Thoracic aorta (tissue), 2 donors: ENCODE measurements around the gene ATG7. TPM values are rescaled to one million over a fixed set of nuclear protein-coding genes. Genes with fewer than 3 reads are reported as not detected.
A peak's percentile ranks its signal among the peaks of the same experiment; 100 is the strongest.

Experiments
- ATAC-seq: fragments of 150-250 bp; one replicate; pipeline ENCODE4 v1.8.0; 2017; ENCODE audit warnings: low read depth; ENCODE audit not compliant: insufficient number of reproducible peaks, low FRiP score
- DNase-seq: peaks from one replicate; pipeline ENCODE4 v3.0.0-alpha.2; 2020; ENCODE audit warnings: low spot score
- H3K27ac ChIP-seq, 2 donors: fragments of 200-600 bp; sonication (generic); 1 replicate in 1 of 2; 2 replicates in 1 of 2; pipeline ENCODE4 v1.5.1; 2016; ENCODE audit warnings: mild to moderate bottlenecking in 2 of 2, moderate library complexity in 2 of 2
- H3K27me3 ChIP-seq: fragments of 200-600 bp; sonication (generic); replicated peaks from 2 replicates; pipeline ENCODE4 v1.6.0; 2016; ENCODE audit warnings: mild to moderate bottlenecking; ENCODE audit not compliant: insufficient read depth
- H3K36me3 ChIP-seq: fragments of 200-600 bp; sonication (generic); one replicate; pipeline ENCODE4 v1.5.1; 2016
- H3K4me1 ChIP-seq, 2 donors: fragments of 200-600 bp; sonication (generic); 1 replicate in 1 of 2; 2 replicates in 1 of 2; pipeline versions ENCODE4 v1.5.1 to v1.6.0; 2016; ENCODE audit warnings: low read depth in 2 of 2, mild to moderate bottlenecking in 1 of 2; ENCODE audit not compliant: control insufficient read depth in 1 of 2
- H3K4me3 ChIP-seq: fragments of 200-600 bp; sonication (generic); 2 replicates; pipeline ENCODE4 v1.5.1; 2016; ENCODE audit warnings: mild to moderate bottlenecking
- H3K9me3 ChIP-seq: fragments of 200-600 bp; sonication (generic); 2 replicates; pipeline ENCODE4 v1.5.1; 2016
- total RNA-seq, 2 donors: library from RNA; depleted of rRNA; stranded (reverse); fragments of >200 nt; gene quantifications; one replicate each; pipeline versions ENCODE4 v1.1.0 to v1.2.3, GENCODE V29; 2016
- TF ChIP-seq, protein P1 (sequence below): fragments of 200-600 bp; sonication (generic); IDR thresholded peaks from one replicate; pipeline ENCODE4 v1.5.1; 2019; ENCODE audit warnings: antibody characterized with exemption

ATG7 gene
- total RNA-seq, 2 donors from 2014 or later, result 56.6 to 88.3 TPM

DNA sequence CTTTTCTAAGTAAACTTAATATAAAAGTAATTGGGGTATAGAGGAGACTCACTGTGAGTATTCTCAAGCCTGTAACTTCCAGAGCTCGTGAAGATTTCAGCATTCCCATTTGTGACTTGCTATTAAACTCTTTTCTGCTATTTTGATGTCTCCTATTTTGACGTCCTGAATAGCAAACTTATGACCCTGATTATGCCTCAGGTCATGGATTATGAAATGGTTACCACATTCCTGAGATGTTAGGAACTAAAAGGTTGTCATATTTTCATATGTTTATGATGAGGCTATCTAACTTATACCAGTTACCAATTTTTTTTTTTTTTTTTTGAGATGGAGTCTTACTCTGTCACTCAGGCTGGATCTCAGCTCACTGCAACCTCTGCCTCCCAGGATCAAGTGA, 105.5 kb downstream of the ATG7 start:
- TF ChIP-seq, protein P1, sequence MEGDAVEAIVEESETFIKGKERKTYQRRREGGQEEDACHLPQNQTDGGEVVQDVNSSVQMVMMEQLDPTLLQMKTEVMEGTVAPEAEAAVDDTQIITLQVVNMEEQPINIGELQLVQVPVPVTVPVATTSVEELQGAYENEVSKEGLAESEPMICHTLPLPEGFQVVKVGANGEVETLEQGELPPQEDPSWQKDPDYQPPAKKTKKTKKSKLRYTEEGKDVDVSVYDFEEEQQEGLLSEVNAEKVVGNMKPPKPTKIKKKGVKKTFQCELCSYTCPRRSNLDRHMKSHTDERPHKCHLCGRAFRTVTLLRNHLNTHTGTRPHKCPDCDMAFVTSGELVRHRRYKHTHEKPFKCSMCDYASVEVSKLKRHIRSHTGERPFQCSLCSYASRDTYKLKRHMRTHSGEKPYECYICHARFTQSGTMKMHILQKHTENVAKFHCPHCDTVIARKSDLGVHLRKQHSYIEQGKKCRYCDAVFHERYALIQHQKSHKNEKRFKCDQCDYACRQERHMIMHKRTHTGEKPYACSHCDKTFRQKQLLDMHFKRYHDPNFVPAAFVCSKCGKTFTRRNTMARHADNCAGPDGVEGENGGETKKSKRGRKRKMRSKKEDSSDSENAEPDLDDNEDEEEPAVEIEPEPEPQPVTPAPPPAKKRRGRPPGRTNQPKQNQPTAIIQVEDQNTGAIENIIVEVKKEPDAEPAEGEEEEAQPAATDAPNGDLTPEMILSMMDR, result no peak

DNA sequence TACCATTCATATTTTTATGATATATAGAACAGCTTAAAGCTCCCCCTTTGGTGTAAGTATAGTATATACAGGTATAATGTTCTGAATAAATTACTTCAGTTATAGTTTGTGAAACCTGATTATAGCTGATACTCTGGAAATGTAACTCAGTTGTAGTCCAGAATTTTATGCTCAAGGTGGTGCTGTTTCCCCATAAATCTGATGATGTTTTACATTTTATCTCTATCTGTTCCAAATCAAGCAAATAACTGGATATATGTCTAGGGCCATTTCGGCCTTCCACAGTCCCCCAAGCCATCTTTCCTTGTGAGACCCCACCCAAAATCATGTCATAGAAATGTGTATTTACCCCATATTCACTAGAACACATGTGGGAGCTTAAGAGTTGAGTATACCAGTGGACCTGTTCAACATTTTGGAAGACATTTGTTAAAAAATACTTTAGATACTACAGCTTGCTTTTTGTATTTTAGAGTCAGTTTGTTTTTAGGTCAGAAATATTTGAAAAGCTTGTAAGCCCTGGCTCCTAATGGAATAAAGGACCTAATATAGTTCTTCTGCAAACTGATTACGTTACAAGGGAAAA, 107.1 kb downstream of the ATG7 start:
- peak overlapping the region; percentile 71 to 75 for H3K27ac ChIP-seq
- DNase-seq (no peak), ATAC-seq (peak; percentile 58)
- H3K9me3 ChIP-seq, result no peaks in the 10 kb centered on the region
- H3K4me1 ChIP-seq, result peaks cover 15 to 25% of the 10 kb centered on the region in 2 donors
- H3K36me3 ChIP-seq, result no peaks in the 10 kb centered on the region
- TF ChIP-seq, protein P1, result peak; percentile 62
- H3K27me3 ChIP-seq, result no peaks in the 10 kb centered on the region
- peak overlapping the region; percentile 64 for H3K4me3 ChIP-seq

More for the DNA sequence above, 105.5 kb downstream of the ATG7 start:
- no peaks in the 10 kb centered on the region for H3K36me3 ChIP-seq
- DNase-seq (no peak), ATAC-seq (no peak)
- H3K9me3 ChIP-seq, result no peaks in the 10 kb centered on the region
- no peak overlapping the region for H3K4me3 ChIP-seq
- H3K27me3 ChIP-seq, result no peaks in the 10 kb centered on the region
- no peak overlapping the region for H3K27ac ChIP-seq
- H3K4me1 ChIP-seq, result peaks cover 15 to 25% of the 10 kb centered on the region in 2 donors

DNA sequence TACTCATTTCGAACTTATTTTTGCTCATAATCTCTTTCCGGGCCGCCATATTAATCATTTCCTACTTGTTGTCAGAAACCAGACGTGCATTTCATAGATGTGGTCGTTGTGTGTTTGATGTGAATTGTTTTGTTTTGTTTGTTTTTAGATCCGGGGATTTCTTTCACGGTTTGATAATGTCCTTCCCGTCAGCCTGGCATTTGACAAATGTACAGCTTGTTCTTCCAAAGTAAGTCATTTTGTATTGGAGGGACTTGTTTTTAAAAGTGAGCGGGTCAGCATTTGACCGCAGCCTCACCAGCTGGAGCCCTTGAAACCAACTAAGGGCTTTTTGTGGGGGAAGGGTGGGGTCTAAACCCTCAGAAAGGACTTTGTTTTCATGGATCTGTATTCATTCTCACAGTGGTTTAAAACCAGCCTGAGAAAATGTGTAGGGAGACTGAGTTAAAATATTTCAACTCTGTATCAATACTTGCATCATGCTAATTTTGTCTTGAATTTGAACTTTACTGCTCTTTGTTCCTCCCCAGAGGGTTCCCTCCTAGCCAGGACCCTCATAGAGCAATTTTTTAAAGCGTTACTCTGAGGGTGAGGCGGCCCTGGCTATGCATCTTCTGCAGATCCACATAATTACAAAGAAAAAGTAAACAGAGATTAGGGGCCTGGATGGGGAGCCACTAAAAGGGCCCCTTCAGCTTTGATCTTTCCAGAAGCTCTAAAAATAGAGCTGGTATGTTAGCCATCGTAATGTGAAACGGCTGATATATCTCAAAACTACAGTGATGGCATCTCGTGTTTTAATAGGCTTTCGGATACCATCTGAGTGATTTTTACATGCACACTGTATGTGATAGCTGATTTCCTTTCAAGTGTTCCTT, 107.9 kb downstream of the ATG7 start:
- ATAC-seq (peak; percentile 40), DNase-seq (no peak)
- H3K27ac ChIP-seq, result peak overlapping the region; percentile 71 to 75
- TF ChIP-seq, protein P1, result no peak
- peak overlapping the region; percentile 64 for H3K4me3 ChIP-seq
- H3K4me1 ChIP-seq, result peaks cover 15 to 25% of the 10 kb centered on the region in 2 donors
- H3K36me3 ChIP-seq, result no peaks in the 10 kb centered on the region
- no peaks in the 10 kb centered on the region for H3K27me3 ChIP-seq
- no peaks in the 10 kb centered on the region for H3K9me3 ChIP-seq

DNA sequence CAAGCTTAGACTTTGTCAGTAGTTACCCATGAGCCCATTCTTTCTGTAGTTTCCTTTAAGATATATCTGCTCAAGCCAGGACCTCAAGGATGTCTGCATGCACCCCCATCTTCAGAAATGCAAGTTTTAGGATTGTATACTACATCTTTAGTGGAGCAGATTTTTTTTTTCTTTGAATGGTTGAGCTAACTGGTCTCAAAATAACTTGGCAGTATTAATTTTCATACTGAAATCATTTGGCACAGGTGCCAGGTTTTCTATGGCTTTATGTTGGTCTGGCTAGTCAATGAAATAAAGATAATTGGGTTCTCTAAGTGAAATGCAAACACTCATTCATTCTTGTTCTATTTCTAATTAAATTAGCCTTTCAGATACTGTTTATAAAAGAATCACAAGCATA, 108.9 kb downstream of the ATG7 start:
- H3K27ac ChIP-seq, result peak overlapping the region in 1 of 2 donors; percentile 71
- H3K36me3 ChIP-seq, result no peaks in the 10 kb centered on the region
- H3K27me3 ChIP-seq, result no peaks in the 10 kb centered on the region
- ATAC-seq (no peak), DNase-seq (no peak)
- TF ChIP-seq, protein P1, result no peak
- peaks cover 20 to 36% of the 10 kb centered on the region in 2 donors for H3K4me1 ChIP-seq
- no peaks in the 10 kb centered on the region for H3K9me3 ChIP-seq
- H3K4me3 ChIP-seq, result no peak overlapping the region

DNA sequence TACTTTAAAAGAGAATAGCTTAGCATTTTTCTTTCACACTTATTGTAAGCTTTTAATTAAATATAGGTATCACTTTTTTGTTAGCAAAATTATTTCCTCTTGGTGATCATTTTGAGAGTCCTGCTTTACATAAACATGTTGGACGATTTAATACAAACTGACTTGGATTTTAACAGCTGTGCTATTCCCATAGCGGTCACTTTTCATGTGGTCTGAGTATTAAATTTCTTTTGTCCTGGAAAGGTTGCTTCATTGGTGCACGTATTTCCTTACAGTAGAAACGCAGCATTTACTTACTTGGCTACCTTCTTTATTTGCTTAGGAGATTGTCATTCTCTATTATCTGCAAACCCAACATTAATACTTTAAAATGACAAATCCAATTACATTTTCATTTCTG, 109.4 kb downstream of the ATG7 start:
- no peak for ATAC-seq
- H3K27me3 ChIP-seq, result no peaks in the 10 kb centered on the region
- DNase-seq, result no peak
- no peaks in the 10 kb centered on the region for H3K36me3 ChIP-seq
- no peak overlapping the region for H3K4me3 ChIP-seq
- H3K4me1 ChIP-seq, result peaks cover 20 to 40% of the 10 kb centered on the region in 2 donors
- no peaks in the 10 kb centered on the region for H3K9me3 ChIP-seq
- TF ChIP-seq, protein P1, result no peak
- H3K27ac ChIP-seq, result no peak overlapping the region
